GM18511 (cell line): ENCODE results near the gene PRKACG.

ENCODE experiments used
- ATAC-seq: cut with Tn5 transposase; IDR thresholded peaks from one replicate; pipeline ENCODE4 v1.9.1; 2021; ENCODE audit warnings: mild to moderate bottlenecking, moderate library complexity; ENCODE audit not compliant: unreplicated experiment

Gene PRKACG

GRCh38 chr9:68983522-68984424 lies 30.1 kb downstream of the PRKACG start:
- no peak for ATAC-seq

GRCh38 chr9:68983008-68983411 lies 30.9 kb downstream of the PRKACG start:
- ATAC-seq, result peak; percentile 56

DNA sequence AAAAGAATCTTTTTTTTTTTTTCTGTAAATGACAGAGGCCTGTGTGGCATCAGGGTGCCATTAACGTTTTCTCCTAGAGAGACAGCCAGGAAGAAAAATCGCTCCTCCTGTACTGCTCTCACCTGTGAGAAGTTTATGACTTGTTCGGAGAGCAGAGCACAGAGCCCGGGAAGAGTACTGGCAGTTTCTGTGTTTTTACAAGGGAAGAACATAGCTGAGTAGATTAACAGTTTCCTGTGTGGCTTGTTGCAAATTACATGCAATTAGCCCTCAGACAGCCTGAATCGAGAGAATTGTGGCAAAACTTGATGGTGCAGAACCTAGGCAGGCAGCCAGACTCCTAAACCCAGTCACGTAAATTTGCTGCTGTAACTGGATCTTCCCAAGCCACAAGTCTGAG lies 32.1 kb downstream of the PRKACG start:
- peak; percentile 67 for ATAC-seq

DNA sequence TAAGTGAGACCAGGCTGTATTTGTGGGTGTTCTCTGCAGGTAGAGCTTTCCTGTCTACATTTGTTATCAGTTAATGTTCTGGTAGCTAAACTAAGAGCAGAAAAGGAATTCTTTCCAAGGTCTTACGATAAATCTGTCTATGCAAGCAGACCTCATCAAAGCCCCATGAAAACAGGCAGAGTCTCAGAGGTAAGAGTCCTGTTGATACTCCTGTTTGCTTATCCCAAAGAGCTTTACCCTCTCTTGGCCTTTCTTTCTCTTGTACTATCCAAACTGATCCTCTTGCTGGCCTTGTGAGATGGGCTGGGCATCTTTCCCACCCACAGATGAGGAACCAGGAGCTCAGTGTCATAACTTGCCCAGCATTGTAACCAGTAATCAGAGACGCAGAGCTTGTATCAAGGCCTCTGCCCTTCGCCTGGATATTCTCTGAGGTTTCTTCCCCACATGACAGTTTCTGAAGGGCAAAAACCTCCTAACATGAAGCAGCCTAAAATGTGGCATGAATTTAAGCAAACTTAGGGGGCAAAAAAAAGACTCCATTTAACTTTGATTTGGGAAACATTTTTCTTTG lies 33.5 kb downstream of the PRKACG start:
- ATAC-seq, result no peak

- no peak for ATAC-seq
These were observed 34.2 kb downstream of the PRKACG start for GRCh38 chr9:68979538-68980314.

DNA sequence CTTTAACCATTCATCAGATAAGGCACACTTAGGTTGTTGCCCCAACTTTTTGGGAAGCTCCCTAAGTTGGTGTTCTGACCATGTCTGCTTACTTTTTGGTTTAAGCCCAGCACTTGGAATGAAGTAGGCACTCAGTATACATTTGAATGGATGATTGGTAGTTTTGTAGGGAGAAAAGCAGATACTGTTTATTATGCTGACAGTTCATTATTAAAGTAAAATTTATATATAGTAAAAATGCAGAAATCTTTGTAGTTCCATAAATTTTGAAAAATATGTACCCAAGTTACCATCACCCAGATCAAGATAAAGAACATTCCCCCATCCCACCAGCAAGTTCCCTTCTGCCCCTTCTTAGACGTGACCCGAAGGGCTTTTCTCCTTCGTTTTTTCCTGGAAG lies 35.4 kb downstream of the PRKACG start:
- no peak for ATAC-seq

- peak; percentile 31 for ATAC-seq
These were observed 35.8 kb downstream of the PRKACG start for GRCh38 chr9:68978066-68978465.

DNA sequence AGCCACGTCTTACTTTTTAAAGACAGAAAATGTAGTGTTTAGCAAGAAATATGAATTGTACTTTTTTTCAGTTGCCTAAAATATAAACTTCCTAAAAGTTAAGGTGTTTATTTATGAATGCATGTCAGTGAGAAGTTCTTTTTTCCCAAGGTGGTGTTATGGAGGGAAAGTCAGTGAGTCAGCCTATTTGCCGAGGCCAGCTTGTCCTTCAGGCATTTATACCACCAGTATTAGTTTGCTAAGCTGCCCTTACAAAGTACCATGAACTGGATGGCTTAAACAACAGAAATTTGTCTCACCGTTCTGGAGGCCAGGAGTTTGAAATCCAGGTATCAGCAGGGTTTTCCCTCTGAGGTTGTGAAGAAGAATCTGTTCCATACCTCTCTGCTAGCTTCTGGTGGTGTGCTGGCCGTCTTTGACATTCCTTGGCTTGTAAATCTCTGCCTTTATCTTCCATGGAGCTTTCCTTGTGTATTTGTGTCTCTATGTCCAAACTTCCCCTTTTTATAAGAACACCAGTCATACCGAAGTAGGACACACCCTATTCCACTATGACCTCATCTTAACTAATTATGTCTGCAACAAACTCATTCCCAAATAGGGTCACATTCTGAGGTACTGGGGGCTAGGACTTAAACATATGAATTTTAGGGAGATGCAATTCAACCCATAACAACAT lies 38.4 kb downstream of the PRKACG start:
- ATAC-seq, result no peak

DNA sequence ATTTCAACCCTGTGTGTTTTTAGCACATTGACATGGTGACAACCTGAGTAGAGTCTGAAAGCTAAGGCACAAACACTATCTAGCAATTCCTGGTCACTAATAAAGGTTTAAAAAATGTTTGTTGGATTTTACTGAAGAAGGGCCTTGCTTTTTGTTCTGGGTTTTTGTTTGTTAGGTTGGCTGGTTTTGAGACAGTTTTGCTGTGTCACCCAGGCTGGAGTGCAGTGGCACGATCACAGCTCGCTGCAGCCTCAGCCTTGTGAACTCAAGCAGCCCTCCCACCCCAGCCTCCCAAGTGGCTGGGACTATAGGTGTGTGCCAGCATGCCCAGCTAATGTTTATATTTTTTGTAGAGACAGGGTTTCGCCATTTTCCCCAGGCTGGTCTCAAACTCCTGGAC lies 39.0 kb downstream of the PRKACG start:
- ATAC-seq, result no peak

- ATAC-seq, result peak; percentile 93
These were observed 39.5 kb downstream of the PRKACG start for GRCh38 chr9:68974431-68974830.

GRCh38 chr9:68973619-68974018 lies 40.3 kb downstream of the PRKACG start:
- no peak for ATAC-seq

- ATAC-seq, result no peak
These were observed 43.8 kb downstream of the PRKACG start for GRCh38 chr9:68970151-68970550.

GRCh38 chr9:68969538-68969937 lies 44.4 kb downstream of the PRKACG start:
- ATAC-seq, result no peak

DNA sequence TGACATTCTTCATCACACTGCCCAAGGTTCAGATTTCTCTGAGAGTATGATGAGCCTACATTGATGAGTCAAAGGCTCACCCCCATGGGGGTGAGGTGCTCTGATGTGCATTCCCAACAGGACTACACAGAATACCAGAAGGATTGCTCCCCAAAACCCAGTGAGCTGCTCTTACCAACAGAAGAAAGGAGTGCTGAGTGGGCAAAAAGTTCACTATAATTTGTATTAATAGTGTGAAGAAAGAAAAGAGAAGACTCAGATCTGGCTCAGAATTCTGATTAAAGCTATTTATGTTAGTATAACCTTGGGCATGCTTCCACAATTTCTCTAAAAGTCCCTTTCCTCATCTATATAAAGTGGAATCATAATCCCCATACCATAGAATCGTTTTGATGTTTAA lies 46.1 kb downstream of the PRKACG start:
- ATAC-seq, result no peak

DNA sequence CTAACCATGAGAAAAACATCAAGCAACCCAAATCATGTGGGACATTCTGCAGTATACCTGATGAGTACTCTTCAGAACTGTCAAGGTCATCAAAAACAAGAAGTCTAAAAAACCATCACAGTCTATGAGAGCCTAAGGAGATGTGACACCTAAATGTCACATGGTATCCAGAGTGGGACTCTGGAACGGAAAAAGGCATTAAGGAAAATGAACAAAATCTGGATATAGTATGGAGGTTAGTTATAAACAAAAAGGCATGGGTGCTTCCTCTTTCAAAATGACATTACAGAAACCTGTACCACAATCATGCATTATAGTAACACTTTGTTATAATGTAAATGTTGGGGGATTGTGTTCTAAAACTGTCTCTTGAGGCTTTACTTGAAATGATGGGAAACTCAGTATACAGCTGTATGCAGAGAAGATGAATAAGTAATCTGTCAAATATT lies 47.4 kb downstream of the PRKACG start:
- peak; percentile 86 for ATAC-seq

GRCh38 chr9:68964765-68965164 lies 49.1 kb downstream of the PRKACG start:
- ATAC-seq, result no peak

- ATAC-seq, result no peak
These were observed 49.8 kb downstream of the PRKACG start for GRCh38 chr9:68964102-68964541.

GRCh38 chr9:68963416-68963815 lies 50.5 kb downstream of the PRKACG start:
- no peak for ATAC-seq
